ENCODE measurements around the gene DGKG. TPM values are rescaled to one million over a fixed set of nuclear protein-coding genes. Genes with fewer than 3 reads are reported as not detected.
A peak's percentile ranks its signal among the peaks of the same experiment; 100 is the strongest.

The DGKG gene
- polyA plus RNA-seq, 1 of the 3 experiments (the other 2 are of a cell fraction), result 0.12 TPM

- TF ChIP-seq IRF3 (IDR thresholded peaks at IDR 0.05; ENCODE audit: low read depth, low read length) (no peak), CHD2 (IDR thresholded peaks at IDR 0.05; ENCODE audit: low read length, partially characterized antibody) (peak; percentile 58), EZH2phosphoT487 (IDR thresholded peaks at IDR 0.05; ENCODE audit: borderline replicate concordance, low read depth) (no peak), POLR2AphosphoS5 (IDR thresholded peaks at IDR 0.05; ENCODE audit: low read depth, low read length) (no peak)
Observed at GRCh38 chr3:186258968-186259367, 103.1 kb downstream of the DGKG start (continued).

GRCh38 chr3:186257866-186258265 is 104.2 kb downstream of the DGKG start:
- Histone ChIP-seq H3K4me3 (ENCODE audit: low read depth in 2 of 2, low read length in 1 of 2) (no peak overlapping the region), H3K4me2 (no peak overlapping the region), H3K79me2 (ENCODE audit: insufficient read depth) (no peaks in the 10 kb centered on the region), H3K9me2 (no peaks in the 10 kb centered on the region), H3K9ac (no peak overlapping the region), H4K20me1 (ENCODE audit: insufficient read depth) (no peaks in the 10 kb centered on the region), H3K4me1 (ENCODE audit: control insufficient read depth in 1 of 2, insufficient read depth in 2 of 2, low read depth in 1 of 2, low read length in 1 of 2) (peaks cover 0 to 13% of the 10 kb centered on the region in 2 experiments; a peak in 1 of 4 replicates), H3K36me3 (replicated peaks in 1 of 2; ENCODE audit: control insufficient read depth in 1 of 2, insufficient read depth in 2 of 2, low read length in 1 of 2) (no peaks in the 10 kb centered on the region), H3F3A (replicated peaks; ENCODE audit: insufficient read depth) (no peaks in the 10 kb centered on the region), H2AFZ (ENCODE audit: low read depth) (no peak overlapping the region), H3K27me3 (ENCODE audit: insufficient read depth) (no peaks in the 10 kb centered on the region; the same call in 1 of the 2 replicates), H3K9me3 (no peaks in the 10 kb centered on the region), H3K27ac (ENCODE audit: low read depth in 2 of 2, low read length in 1 of 2) (no peak overlapping the region)
- TF ChIP-seq RXRA (IDR thresholded peaks at IDR 0.05; ENCODE audit: borderline replicate concordance, low read depth), result no peak
- no peak for TF ChIP-seq RFX5 (IDR thresholded peaks at IDR 0.05; ENCODE audit: low read length)
- TF ChIP-seq TCF12 (IDR thresholded peaks at IDR 0.05), result no peak
- no peak for TF ChIP-seq EZH2phosphoT487 (IDR thresholded peaks at IDR 0.05; ENCODE audit: borderline replicate concordance, low read depth)
- no peak for TF ChIP-seq EP300 (IDR thresholded peaks at IDR 0.05; ENCODE audit: borderline replicate concordance in 1 of 2, low read depth in 1 of 2, low read length in 1 of 2)
- no peak for TF ChIP-seq MAX (IDR thresholded peaks at IDR 0.05; ENCODE audit: low read depth)
- TF ChIP-seq REST (IDR thresholded peaks at IDR 0.05; ENCODE audit: low read depth, low read length), result no peak
- no peak for TF ChIP-seq SIN3A (IDR thresholded peaks at IDR 0.05; ENCODE audit: borderline replicate concordance, low read depth, low read length)
- TF ChIP-seq TEAD4 (IDR thresholded peaks at IDR 0.05; ENCODE audit: borderline replicate concordance, insufficient read depth), result no peak
- TF ChIP-seq MXI1 (IDR thresholded peaks at IDR 0.05; ENCODE audit: low read depth, low read length), result no peak
- no peak for TF ChIP-seq YY1 (IDR thresholded peaks at IDR 0.05; ENCODE audit: low read depth)
- no peak for TF ChIP-seq FOSL2 (IDR thresholded peaks at IDR 0.05; ENCODE audit: borderline replicate concordance, low read depth)
- no peak for TF ChIP-seq PBX3 (IDR thresholded peaks at IDR 0.05)
- TF ChIP-seq ZBTB33 (IDR thresholded peaks at IDR 0.05; ENCODE audit: borderline replicate concordance, low read depth), result no peak
- TF ChIP-seq POLR2AphosphoS5 (IDR thresholded peaks at IDR 0.05; ENCODE audit: low read depth, low read length), result no peak
- no peak for TF ChIP-seq JUND (IDR thresholded peaks at IDR 0.05)
- no peak for TF ChIP-seq NRF1 (IDR thresholded peaks at IDR 0.05; ENCODE audit: low read depth, low read length)
- TF ChIP-seq SMC3 (IDR thresholded peaks at IDR 0.05; ENCODE audit: low read depth, low read length), result no peak
- TF ChIP-seq TAF1 (IDR thresholded peaks at IDR 0.05; ENCODE audit: borderline replicate concordance, low read depth, low read length), result no peak
- 52% methylated on average over 6 of the region's 6 CpGs for WGBS (ENCODE audit: low lambda C conversion rate)
- no peak for DNase-seq
- CTCF ChIA-PET, result interaction anchor here (1.5 to 8.4 kb wide), 7 partner anchors 10 to 281 kb away, joined by 3 to 242 read pairs (median 10); partner anchors contain the start of gene CRYGS
- POLR2A ChIA-PET, result no interaction called here
